ENCODE results near the gene TSPO2. TPM values are rescaled to one million over a fixed set of nuclear protein-coding genes. Genes with fewer than 3 reads are reported as not detected.
A peak's percentile ranks its signal among the peaks of the same experiment; 100 is the strongest.

The TSPO2 gene
- total RNA-seq, 1 donor from 2014 or later: not detected

DNA sequence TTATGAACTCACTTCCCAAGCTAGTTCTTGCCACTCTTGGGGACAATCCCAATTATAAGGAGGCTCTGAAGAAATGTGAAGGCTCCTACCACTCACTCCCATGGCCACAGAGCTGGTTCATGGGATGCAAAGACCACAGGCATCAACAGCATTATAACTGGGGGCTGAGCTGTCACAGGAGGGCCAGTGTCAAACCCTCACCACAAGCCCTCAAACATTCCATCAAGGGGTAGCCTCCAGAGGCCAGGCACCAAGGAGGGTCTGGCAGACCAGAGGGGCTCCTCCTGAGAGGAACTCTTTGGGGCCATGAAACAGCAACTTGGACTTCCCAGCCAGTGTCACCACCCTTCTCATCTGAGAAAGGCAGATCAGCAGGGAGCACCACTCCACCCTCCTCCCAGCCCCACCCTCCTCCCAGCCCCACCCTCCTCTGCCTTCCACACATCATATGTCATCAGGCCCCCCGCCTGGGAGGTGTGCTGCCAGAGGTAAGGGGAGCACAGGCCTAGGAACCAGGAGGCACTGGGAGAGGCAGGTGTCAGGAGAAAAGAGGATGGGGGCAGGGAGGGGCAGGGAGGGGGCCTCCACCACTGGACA is 1.2 kb upstream of the TSPO2 start:
- H3K4me1 ChIP-seq (ENCODE audit: insufficient read depth, low read length): peaks cover 9% of the 10 kb centered on the region
- H2AFZ ChIP-seq (ENCODE audit: low read depth, low read length): no peak overlapping the region
- TF ChIP-seq EZH2 (IDR thresholded peaks at IDR 0.05; ENCODE audit: insufficient read depth, low read length): no peak
- Mint-ChIP-seq H3K27ac (ENCODE audit: unreplicated experiment) (peak overlapping the region; percentile 86), H3K9me3 (ENCODE audit: unreplicated experiment) (peaks cover 3% of the 10 kb centered on the region), H3K4me3 (ENCODE audit: unreplicated experiment) (no peak overlapping the region), H3K4me1 (ENCODE audit: low read depth, unreplicated experiment) (peaks cover 19% of the 10 kb centered on the region), H3K27me3 (ENCODE audit: low read depth, unreplicated experiment) (no peaks in the 10 kb centered on the region), H3K36me3 (ENCODE audit: low read depth, unreplicated experiment) (no peaks in the 10 kb centered on the region)
- DNase-seq (ENCODE audit: low read depth) (no peak), FAIRE-seq (no peak)
- H3K36me3 ChIP-seq (ENCODE audit: insufficient read depth, low read length): no peaks in the 10 kb centered on the region
- no peak overlapping the region for H3K27ac ChIP-seq (ENCODE audit: low read depth, low read length)
- no peaks in the 10 kb centered on the region for H3K79me2 ChIP-seq (ENCODE audit: insufficient read depth, low read length)
- H3K9me3 ChIP-seq (ENCODE audit: insufficient read depth, low read depth, low read length): no peaks in the 10 kb centered on the region
- no peak overlapping the region for H3K9ac ChIP-seq (ENCODE audit: low read length)
- H3K27me3 ChIP-seq (ENCODE audit: insufficient read depth, low read length): peaks cover 3% of the 10 kb centered on the region
- H3K4me3 ChIP-seq (ENCODE audit: insufficient read depth, low read depth, low read length): no peak overlapping the region
- H3K4me2 ChIP-seq (ENCODE audit: low read length): no peak overlapping the region
- H4K20me1 ChIP-seq (ENCODE audit: insufficient read depth, low read length): no peaks in the 10 kb centered on the region

- Histone ChIP-seq H3K4me3 (ENCODE audit: insufficient read depth, low read depth, low read length) (no peak overlapping the region), H3K4me2 (ENCODE audit: low read length) (no peak overlapping the region), H3K27ac (ENCODE audit: low read depth, low read length) (no peak overlapping the region), H3K36me3 (ENCODE audit: insufficient read depth, low read length) (no peaks in the 10 kb centered on the region), H3K9me3 (ENCODE audit: insufficient read depth, low read depth, low read length) (no peaks in the 10 kb centered on the region), H3K79me2 (ENCODE audit: insufficient read depth, low read length) (no peaks in the 10 kb centered on the region), H2AFZ (ENCODE audit: low read depth, low read length) (no peak overlapping the region), H3K9ac (ENCODE audit: low read length) (no peak overlapping the region), H4K20me1 (ENCODE audit: insufficient read depth, low read length) (no peaks in the 10 kb centered on the region), H3K4me1 (ENCODE audit: insufficient read depth, low read length) (peaks cover 9% of the 10 kb centered on the region), H3K27me3 (ENCODE audit: insufficient read depth, low read length) (peaks cover 3% of the 10 kb centered on the region)
- no peak for TF ChIP-seq EZH2 (IDR thresholded peaks at IDR 0.05; ENCODE audit: insufficient read depth, low read length)
- TF ChIP-seq, protein P1, sequence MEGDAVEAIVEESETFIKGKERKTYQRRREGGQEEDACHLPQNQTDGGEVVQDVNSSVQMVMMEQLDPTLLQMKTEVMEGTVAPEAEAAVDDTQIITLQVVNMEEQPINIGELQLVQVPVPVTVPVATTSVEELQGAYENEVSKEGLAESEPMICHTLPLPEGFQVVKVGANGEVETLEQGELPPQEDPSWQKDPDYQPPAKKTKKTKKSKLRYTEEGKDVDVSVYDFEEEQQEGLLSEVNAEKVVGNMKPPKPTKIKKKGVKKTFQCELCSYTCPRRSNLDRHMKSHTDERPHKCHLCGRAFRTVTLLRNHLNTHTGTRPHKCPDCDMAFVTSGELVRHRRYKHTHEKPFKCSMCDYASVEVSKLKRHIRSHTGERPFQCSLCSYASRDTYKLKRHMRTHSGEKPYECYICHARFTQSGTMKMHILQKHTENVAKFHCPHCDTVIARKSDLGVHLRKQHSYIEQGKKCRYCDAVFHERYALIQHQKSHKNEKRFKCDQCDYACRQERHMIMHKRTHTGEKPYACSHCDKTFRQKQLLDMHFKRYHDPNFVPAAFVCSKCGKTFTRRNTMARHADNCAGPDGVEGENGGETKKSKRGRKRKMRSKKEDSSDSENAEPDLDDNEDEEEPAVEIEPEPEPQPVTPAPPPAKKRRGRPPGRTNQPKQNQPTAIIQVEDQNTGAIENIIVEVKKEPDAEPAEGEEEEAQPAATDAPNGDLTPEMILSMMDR (IDR thresholded peaks at IDR 0.05; ENCODE audit: insufficient read depth, low read depth, low read length): no peak
- H3K9me3 Mint-ChIP-seq (ENCODE audit: unreplicated experiment): peaks cover 3% of the 10 kb centered on the region
- no peak overlapping the region for H3K27ac Mint-ChIP-seq (ENCODE audit: unreplicated experiment)
- no peaks in the 10 kb centered on the region for H3K36me3 Mint-ChIP-seq (ENCODE audit: low read depth, unreplicated experiment)
- H3K27me3 Mint-ChIP-seq (ENCODE audit: low read depth, unreplicated experiment): peaks cover 6% of the 10 kb centered on the region
- DNase-seq (ENCODE audit: low read depth) (no peak), FAIRE-seq (no peak)
- no peak overlapping the region for H3K4me3 Mint-ChIP-seq (ENCODE audit: unreplicated experiment)
- peaks cover 11% of the 10 kb centered on the region for H3K4me1 Mint-ChIP-seq (ENCODE audit: low read depth, unreplicated experiment)
Measured at GRCh38 chr6:41043151-41043550, 884 bp downstream of the TSPO2 start.

- FAIRE-seq: no peak
Measured at GRCh38 chr6:41045664-41046063, 3.4 kb downstream of the TSPO2 start.

More at GRCh38 chr6:41045664-41046063, 3.4 kb downstream of the TSPO2 start:
- TF ChIP-seq EZH2 (IDR thresholded peaks at IDR 0.05; ENCODE audit: insufficient read depth, low read length): no peak
- TF ChIP-seq, protein P1 (IDR thresholded peaks at IDR 0.05; ENCODE audit: insufficient read depth, low read depth, low read length): no peak
- Histone ChIP-seq H4K20me1 (ENCODE audit: insufficient read depth, low read length) (no peaks in the 10 kb centered on the region), H3K4me2 (ENCODE audit: low read length) (no peak overlapping the region), H3K27ac (ENCODE audit: low read depth, low read length) (no peak overlapping the region), H3K27me3 (ENCODE audit: insufficient read depth, low read length) (no peaks in the 10 kb centered on the region), H2AFZ (ENCODE audit: low read depth, low read length) (no peak overlapping the region), H3K9me3 (ENCODE audit: insufficient read depth, low read depth, low read length) (no peaks in the 10 kb centered on the region), H3K79me2 (ENCODE audit: insufficient read depth, low read length) (no peaks in the 10 kb centered on the region), H3K4me3 (ENCODE audit: insufficient read depth, low read depth, low read length) (no peak overlapping the region), H3K4me1 (ENCODE audit: insufficient read depth, low read length) (peaks cover 3% of the 10 kb centered on the region), H3K9ac (ENCODE audit: low read length) (no peak overlapping the region), H3K36me3 (ENCODE audit: insufficient read depth, low read length) (no peaks in the 10 kb centered on the region)
- Mint-ChIP-seq H3K4me1 (ENCODE audit: low read depth, unreplicated experiment) (peaks cover 15% of the 10 kb centered on the region), H3K4me3 (ENCODE audit: unreplicated experiment) (no peak overlapping the region), H3K27me3 (ENCODE audit: low read depth, unreplicated experiment) (peaks cover 6% of the 10 kb centered on the region), H3K9me3 (ENCODE audit: unreplicated experiment) (peaks cover 3% of the 10 kb centered on the region), H3K36me3 (ENCODE audit: low read depth, unreplicated experiment) (no peaks in the 10 kb centered on the region), H3K27ac (ENCODE audit: unreplicated experiment) (no peak overlapping the region)
- DNase-seq (ENCODE audit: low read depth): no peak
